ENCODE data around the gene HS1BP3. TPM values are rescaled to one million over a fixed set of nuclear protein-coding genes. Genes with fewer than 3 reads are reported as not detected.

The HS1BP3 gene
- total RNA-seq, 4 donors from 2014 or later = 30.8 to 42.7 (median 41.7) TPM

DNA sequence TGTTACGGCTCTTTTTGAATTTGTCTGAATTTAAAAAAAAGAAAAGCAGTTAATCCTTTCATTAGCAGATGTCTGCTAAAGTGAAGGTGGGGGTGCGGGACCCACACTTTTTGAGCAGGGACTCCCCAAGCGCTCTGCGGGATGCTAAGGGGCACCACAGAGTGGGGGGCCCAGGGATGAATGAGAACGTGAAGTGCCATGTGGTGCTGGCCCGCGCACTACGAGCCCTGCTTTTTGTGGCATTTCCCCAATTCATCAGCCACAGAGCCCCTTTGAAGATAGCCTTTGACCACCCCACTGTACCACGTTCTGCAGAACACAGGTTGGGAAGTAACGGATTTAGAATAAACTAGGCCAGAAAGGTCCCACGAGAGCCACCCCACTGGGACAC lies 28.6 kb downstream of the HS1BP3 start:
- intact Hi-C loops (cut with DNase I) = no loop called here
- Histone ChIP-seq H3K4me1 (peaks cover 28 to 46% of the 10 kb centered on the region in 2 donors), H3K27me3 (no peaks in the 10 kb centered on the region), H3K4me3 (replicated peaks in 1 of 3) (no peak overlapping the region), H3K36me3 (peaks cover 19 to 25% of the 10 kb centered on the region in 2 donors), H3K9me3 (no peaks in the 10 kb centered on the region), H3K27ac (no peak overlapping the region)
- WGBS, 2 donors = 87 to 94% methylated on average over 11 of the region's 11 CpGs
- TF ChIP-seq, protein P1, sequence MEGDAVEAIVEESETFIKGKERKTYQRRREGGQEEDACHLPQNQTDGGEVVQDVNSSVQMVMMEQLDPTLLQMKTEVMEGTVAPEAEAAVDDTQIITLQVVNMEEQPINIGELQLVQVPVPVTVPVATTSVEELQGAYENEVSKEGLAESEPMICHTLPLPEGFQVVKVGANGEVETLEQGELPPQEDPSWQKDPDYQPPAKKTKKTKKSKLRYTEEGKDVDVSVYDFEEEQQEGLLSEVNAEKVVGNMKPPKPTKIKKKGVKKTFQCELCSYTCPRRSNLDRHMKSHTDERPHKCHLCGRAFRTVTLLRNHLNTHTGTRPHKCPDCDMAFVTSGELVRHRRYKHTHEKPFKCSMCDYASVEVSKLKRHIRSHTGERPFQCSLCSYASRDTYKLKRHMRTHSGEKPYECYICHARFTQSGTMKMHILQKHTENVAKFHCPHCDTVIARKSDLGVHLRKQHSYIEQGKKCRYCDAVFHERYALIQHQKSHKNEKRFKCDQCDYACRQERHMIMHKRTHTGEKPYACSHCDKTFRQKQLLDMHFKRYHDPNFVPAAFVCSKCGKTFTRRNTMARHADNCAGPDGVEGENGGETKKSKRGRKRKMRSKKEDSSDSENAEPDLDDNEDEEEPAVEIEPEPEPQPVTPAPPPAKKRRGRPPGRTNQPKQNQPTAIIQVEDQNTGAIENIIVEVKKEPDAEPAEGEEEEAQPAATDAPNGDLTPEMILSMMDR (IDR thresholded peaks at IDR 0.05) = no peak
- TF ChIP-seq POLR2A (IDR thresholded peaks at IDR 0.05) = no peak
- DNase-seq = peak in 1 of 2 donors; percentile 1

DNA sequence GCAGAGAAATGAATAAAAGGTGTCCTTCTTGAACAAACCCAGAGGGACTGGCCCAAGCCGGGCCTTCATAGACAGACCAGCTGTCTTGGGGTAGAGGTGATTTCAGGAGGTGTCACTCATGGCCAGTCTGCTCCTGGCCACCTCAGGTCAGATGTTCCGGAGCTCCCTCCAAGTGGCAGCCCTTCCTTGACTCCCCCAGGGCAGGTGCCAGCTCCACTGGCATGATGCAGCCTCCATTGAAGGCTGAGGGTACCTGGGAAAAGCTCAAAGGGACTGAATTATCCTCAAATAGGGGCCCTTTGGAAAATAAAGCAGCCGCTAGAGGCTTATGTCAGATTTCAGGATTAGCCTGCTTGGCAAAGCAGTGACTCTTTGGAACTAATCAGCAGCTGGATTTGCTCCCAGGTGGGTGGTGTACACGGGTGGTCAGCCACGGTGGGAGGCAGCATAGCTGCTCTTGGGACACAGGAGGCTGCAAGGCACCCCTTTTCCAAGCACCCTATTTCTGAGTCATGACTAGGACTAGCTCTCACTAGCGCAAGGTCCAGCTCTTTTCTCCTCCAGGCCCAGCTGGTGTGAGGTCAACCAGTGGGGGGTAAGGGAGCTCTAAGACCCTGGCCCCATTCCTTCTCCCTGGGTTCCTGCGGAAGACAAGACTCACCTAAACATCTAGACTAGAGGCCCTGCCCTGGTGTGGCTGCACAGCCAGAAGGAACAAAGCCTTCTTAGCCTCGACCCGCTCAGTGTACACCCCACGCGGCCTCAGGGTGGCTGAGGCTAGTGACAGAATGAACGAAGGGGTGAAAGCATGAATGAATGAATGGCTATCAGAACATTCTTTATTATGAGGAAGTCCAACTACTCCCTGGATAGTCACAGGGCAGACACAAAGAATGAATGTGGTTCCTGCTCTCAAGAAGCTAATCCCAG lies 29.3 kb downstream of the HS1BP3 start:
- intact Hi-C loops (cut with DNase I) = no loop called here
- H3K36me3 ChIP-seq = peaks cover 19 to 25% of the 10 kb centered on the region in 2 donors
- 88 to 92% methylated on average over 12 of the region's 12 CpGs for WGBS, 2 donors

GRCh38 chr2:20620696-20621365 lies 30.1 kb downstream of the HS1BP3 start:
- Histone ChIP-seq H3K36me3 (peaks cover 19 to 25% of the 10 kb centered on the region in 2 donors), H3K4me1 (peaks cover 36 to 47% of the 10 kb centered on the region in 2 donors), H3K27me3 (no peaks in the 10 kb centered on the region), H3K9me3 (no peaks in the 10 kb centered on the region), H3K27ac (peak overlapping the region in 2 of 3 donors; percentile 95 to 100), H3K4me3 (replicated peaks in 1 of 3) (no peak overlapping the region)
- 77 to 79% methylated on average over 4 of the region's 4 CpGs for WGBS, 2 donors
- DNase-seq = peak in 1 of 2 donors; percentile 1
- intact Hi-C loops (cut with DNase I) = no loop called here
- TF ChIP-seq, protein P1 (IDR thresholded peaks at IDR 0.05) = no peak
- TF ChIP-seq POLR2A (IDR thresholded peaks at IDR 0.05) = no peak

More for the DNA sequence above, 29.3 kb downstream of the HS1BP3 start:
- Histone ChIP-seq H3K4me3 (replicated peaks in 1 of 3) (no peak overlapping the region), H3K27ac (peak overlapping the region in 2 of 3 donors; percentile 10 to 95), H3K27me3 (no peaks in the 10 kb centered on the region), H3K4me1 (peaks cover 30 to 46% of the 10 kb centered on the region in 2 donors), H3K9me3 (no peaks in the 10 kb centered on the region)
- no peak for TF ChIP-seq POLR2A (IDR thresholded peaks at IDR 0.05)
- TF ChIP-seq, protein P1 (IDR thresholded peaks at IDR 0.05) = no peak
- DNase-seq = no peak

GRCh38 chr2:20620271-20620681 lies 30.6 kb downstream of the HS1BP3 start:
- H3K36me3 ChIP-seq = peaks cover 19 to 25% of the 10 kb centered on the region in 2 donors
- TF ChIP-seq POLR2A (IDR thresholded peaks at IDR 0.05) = no peak
- TF ChIP-seq, protein P1 (IDR thresholded peaks at IDR 0.05) = no peak
- intact Hi-C loops (cut with DNase I) = no loop called here
- H3K27me3 ChIP-seq = no peaks in the 10 kb centered on the region
- no peaks in the 10 kb centered on the region for H3K9me3 ChIP-seq
- WGBS, 2 donors = 95 to 97% methylated on average over 8 of the region's 8 CpGs
- peak in 1 of 2 donors; percentile 4 for DNase-seq
- no peak overlapping the region for H3K4me3 ChIP-seq (replicated peaks in 1 of 3)
- H3K27ac ChIP-seq = peak overlapping the region; percentile 95 to 100 (median 99)
- peaks cover 38 to 53% of the 10 kb centered on the region in 2 donors for H3K4me1 ChIP-seq

Data from thyroid gland (tissue), 4 donors.